Measurements from ENCODE around the gene LRIG1.

LRIG1 gene

GRCh38 chr3:66518126-66518525 is 17.3 kb upstream of the LRIG1 start:
- no peak overlapping the region for H2AFZ ChIP-seq (ENCODE audit: low read depth, low read length)
- no peaks in the 10 kb centered on the region for H3K9me3 ChIP-seq (ENCODE audit: insufficient read depth, low read length)
- H3K4me3 ChIP-seq (ENCODE audit: low read length), result no peak overlapping the region
- no peaks in the 10 kb centered on the region for H3K27me3 ChIP-seq (ENCODE audit: low read depth, low read length)
- no peak overlapping the region for H3K4me2 ChIP-seq (ENCODE audit: low read length)
- H3K4me1 ChIP-seq (ENCODE audit: low read length), result no peaks in the 10 kb centered on the region
- no peak overlapping the region for H3K9ac ChIP-seq (ENCODE audit: low read length)
- no peak overlapping the region for H3K27ac ChIP-seq (ENCODE audit: low read length)
- H4K20me1 ChIP-seq (ENCODE audit: insufficient read depth, low read length), result no peaks in the 10 kb centered on the region
- H3K79me2 ChIP-seq (ENCODE audit: low read length), result no peaks in the 10 kb centered on the region
- no peaks in the 10 kb centered on the region for H3K36me3 ChIP-seq (replicated peaks; ENCODE audit: low read depth, low read length)
- TF ChIP-seq CTCF (IDR thresholded peaks at IDR 0.05; ENCODE audit: low read depth, low read length) (no peak), EZH2phosphoT487 (IDR thresholded peaks at IDR 0.05; ENCODE audit: low read depth) (no peak)

- H3K27ac ChIP-seq (ENCODE audit: low read length), result no peak overlapping the region
- H3K9me3 ChIP-seq (ENCODE audit: insufficient read depth, low read length), result no peaks in the 10 kb centered on the region
- H2AFZ ChIP-seq (ENCODE audit: low read depth, low read length), result no peak overlapping the region
- no peaks in the 10 kb centered on the region for H4K20me1 ChIP-seq (ENCODE audit: insufficient read depth, low read length)
- no peaks in the 10 kb centered on the region for H3K27me3 ChIP-seq (ENCODE audit: low read depth, low read length)
- no peaks in the 10 kb centered on the region for H3K36me3 ChIP-seq (replicated peaks; ENCODE audit: low read depth, low read length)
- no peak for TF ChIP-seq CTCF (IDR thresholded peaks at IDR 0.05; ENCODE audit: low read depth, low read length)
- no peak for TF ChIP-seq EZH2phosphoT487 (IDR thresholded peaks at IDR 0.05; ENCODE audit: low read depth)
- H3K4me2 ChIP-seq (ENCODE audit: low read length), result no peak overlapping the region
- H3K4me3 ChIP-seq (ENCODE audit: low read length), result no peak overlapping the region
- no peaks in the 10 kb centered on the region for H3K79me2 ChIP-seq (ENCODE audit: low read length)
- no peaks in the 10 kb centered on the region for H3K4me1 ChIP-seq (ENCODE audit: low read length)
- H3K9ac ChIP-seq (ENCODE audit: low read length), result no peak overlapping the region
Measured at GRCh38 chr3:66517241-66517640, 16.4 kb upstream of the LRIG1 start.

- Histone ChIP-seq H3K36me3 (replicated peaks; ENCODE audit: low read depth, low read length) (no peaks in the 10 kb centered on the region), H3K9me3 (ENCODE audit: insufficient read depth, low read length) (no peaks in the 10 kb centered on the region), H3K4me3 (ENCODE audit: low read length) (no peak overlapping the region), H3K9ac (ENCODE audit: low read length) (no peak overlapping the region), H3K27me3 (ENCODE audit: low read depth, low read length) (peaks cover 5% of the 10 kb centered on the region; the same call in 1 of the 2 replicates), H3K4me2 (ENCODE audit: low read length) (no peak overlapping the region), H4K20me1 (ENCODE audit: insufficient read depth, low read length) (no peaks in the 10 kb centered on the region), H3K27ac (ENCODE audit: low read length) (no peak overlapping the region), H3K4me1 (ENCODE audit: low read length) (peaks cover 4% of the 10 kb centered on the region), H2AFZ (ENCODE audit: low read depth, low read length) (no peak overlapping the region), H3K79me2 (ENCODE audit: low read length) (no peaks in the 10 kb centered on the region)
- TF ChIP-seq EZH2phosphoT487 (IDR thresholded peaks at IDR 0.05; ENCODE audit: low read depth), result no peak
- no peak for TF ChIP-seq CTCF (IDR thresholded peaks at IDR 0.05; ENCODE audit: low read depth, low read length)
Measured at GRCh38 chr3:66508461-66508860, 7.6 kb upstream of the LRIG1 start.

- no peaks in the 10 kb centered on the region for H3K9me3 ChIP-seq (ENCODE audit: insufficient read depth, low read length)
- no peak overlapping the region for H3K4me3 ChIP-seq (ENCODE audit: low read length)
- no peak overlapping the region for H2AFZ ChIP-seq (ENCODE audit: low read depth, low read length)
- H3K4me1 ChIP-seq (ENCODE audit: low read length), result peaks cover 12% of the 10 kb centered on the region
- no peaks in the 10 kb centered on the region for H3K36me3 ChIP-seq (replicated peaks; ENCODE audit: low read depth, low read length)
- H3K9ac ChIP-seq (ENCODE audit: low read length), result no peak overlapping the region
- no peak overlapping the region for H3K27ac ChIP-seq (ENCODE audit: low read length)
- H3K27me3 ChIP-seq (ENCODE audit: low read depth, low read length), result peaks cover 11% of the 10 kb centered on the region
- H4K20me1 ChIP-seq (ENCODE audit: insufficient read depth, low read length), result no peaks in the 10 kb centered on the region
- H3K79me2 ChIP-seq (ENCODE audit: low read length), result no peaks in the 10 kb centered on the region
- TF ChIP-seq CTCF (IDR thresholded peaks at IDR 0.05; ENCODE audit: low read depth, low read length), result no peak
- no peak overlapping the region for H3K4me2 ChIP-seq (ENCODE audit: low read length)
Measured at GRCh38 chr3:66507423-66508260, 6.8 kb upstream of the LRIG1 start.

Data from OCI-LY3 (cell line).